NCI-H1105 (cell line): ENCODE results near the gene NF2.

Source experiments
- DNase-seq: peaks from one replicate; lab custom pipeline; 2025; lab: John Stamatoyannopoulos, UW

Gene NF2

DNA sequence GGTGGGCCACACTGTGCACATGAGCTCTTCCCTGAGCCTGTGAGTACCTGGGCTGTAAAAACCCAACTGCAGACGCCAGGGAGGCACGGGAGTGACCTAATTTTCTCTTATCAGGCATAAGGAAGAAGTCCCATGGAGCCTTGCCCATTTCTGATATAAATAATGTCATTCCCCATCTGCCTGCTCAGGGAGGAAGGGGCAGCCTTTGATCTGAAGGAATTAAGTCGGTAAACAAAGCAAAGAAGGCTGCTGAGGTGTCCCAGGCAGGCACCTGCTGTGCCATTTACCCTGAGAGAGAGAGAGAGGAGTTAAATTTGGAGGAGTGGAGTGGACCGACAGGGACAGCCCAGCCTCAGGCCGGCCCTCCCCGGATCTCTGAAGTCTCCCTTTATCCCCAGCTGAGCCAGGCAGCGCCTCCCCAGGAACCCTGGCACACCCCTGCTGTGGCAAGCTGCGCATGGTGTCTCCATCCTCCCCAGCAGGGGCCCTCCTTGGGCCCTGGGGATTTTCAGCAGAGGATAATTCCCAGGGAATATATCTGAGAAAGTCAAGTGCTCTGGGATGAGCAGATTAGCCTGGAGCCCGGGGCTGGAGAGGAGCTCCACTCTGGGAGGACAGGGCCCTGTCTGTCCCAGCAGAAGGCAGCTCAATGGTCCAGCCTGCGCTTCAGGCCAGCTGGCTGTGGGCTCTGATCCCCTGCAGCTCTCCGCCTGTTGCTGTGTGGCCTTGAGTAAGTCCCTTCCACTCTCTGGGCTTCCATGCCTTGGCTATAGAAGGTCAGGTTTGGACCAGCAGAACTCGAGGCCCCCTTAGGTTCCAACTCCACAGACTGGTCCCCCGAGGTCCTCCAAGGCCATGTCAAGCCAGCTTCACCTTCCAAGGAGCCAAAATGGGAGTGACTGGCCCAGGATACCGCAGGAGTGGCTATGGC, 98.8 kb downstream of the NF2 start:
- DNase-seq = no peak

DNA sequence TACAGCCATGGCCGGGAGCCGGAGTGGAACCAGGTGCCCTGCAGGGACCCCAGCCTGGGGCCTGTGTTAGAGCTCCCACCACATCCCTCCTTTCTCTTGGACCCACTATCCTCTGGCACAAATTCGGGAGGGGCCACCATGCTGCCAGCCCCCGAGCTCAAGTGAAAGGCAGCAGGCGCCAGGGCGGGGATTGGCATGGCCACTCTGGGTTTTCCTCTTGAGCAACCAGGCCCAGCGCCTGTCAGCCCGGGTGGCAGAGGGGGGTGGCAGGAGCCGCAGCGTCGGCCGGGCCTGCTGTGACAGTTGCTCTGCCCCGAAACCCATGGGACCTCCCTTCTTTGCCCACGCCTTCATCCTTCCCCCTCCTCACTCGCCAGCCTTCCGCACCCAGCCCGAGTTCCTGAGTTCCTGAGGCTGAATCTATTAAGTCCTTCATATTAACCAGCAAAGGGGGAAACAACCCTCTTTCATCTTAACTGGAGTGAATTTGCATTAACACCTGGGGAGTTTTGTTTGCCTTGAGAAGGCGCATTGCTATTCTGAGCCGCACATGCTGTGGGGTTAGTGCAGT, 99.6 kb downstream of the NF2 start:
- no peak for DNase-seq

DNA sequence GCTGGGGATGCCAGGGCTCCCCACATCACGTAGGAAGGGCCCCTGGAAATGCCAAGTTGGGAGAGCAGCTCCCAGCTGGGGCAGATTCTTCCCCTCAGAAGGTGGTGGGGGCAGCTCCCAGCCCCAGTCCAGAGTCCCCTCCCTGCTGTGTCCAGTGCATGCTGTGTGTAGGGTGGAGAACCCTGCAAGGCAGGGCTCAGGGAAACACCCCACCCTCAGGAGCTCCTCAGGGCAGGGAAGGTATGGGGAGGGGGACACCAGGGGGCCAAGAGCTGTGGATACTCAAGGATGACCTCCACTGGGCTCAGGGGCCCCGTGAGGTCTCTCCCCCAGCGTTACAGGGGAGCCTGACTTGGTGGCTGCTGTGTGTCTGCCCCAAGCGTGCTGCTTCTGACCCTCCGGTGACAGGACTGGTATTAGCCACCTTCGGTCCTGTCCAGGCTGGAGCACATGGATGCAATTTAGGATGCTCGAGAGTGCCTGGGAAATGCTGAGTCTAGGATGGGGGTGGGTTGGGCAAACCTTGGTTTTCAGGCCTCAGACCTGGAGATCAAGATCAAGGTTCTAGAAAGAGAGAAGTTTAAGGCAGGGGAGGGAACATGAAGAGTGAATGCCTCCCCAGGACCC, 100.2 kb downstream of the NF2 start:
- DNase-seq = no peak

DNA sequence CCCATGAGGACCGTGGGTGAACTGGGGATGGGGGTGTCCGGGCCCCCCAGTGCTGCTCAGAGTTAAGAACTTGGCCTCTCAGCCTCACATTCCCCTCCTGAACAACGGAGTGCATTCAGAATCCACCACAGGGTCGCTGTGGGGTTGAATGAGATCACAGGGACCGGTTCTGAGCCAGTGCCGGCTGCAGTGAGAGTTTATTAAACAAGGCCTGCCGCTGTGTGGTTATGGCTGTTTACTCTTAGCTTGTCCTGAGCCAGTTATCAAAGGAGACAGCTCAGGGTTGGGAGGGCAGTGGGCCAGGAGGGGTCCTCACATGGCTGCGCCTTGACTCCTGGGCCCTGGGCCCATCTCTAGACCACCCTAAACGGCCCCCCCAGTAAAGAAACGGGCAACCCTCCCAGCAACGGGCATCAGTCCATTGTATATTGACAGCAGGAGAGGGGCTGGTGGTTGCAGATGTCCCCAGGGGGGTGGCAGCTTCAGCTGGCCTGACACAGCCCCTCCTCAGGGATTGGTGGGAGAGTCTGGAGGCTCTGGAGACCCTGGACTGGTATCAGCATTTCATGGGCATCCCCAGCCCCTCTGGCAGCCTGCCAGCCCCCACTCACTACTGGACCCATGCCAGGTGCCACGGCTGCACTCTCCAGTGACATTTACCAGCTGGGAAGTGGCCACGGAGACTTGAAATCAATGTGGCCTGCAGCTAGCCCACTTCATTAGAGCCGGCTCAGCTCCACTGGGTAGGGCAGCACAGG, 101.3 kb downstream of the NF2 start:
- no peak for DNase-seq

DNA sequence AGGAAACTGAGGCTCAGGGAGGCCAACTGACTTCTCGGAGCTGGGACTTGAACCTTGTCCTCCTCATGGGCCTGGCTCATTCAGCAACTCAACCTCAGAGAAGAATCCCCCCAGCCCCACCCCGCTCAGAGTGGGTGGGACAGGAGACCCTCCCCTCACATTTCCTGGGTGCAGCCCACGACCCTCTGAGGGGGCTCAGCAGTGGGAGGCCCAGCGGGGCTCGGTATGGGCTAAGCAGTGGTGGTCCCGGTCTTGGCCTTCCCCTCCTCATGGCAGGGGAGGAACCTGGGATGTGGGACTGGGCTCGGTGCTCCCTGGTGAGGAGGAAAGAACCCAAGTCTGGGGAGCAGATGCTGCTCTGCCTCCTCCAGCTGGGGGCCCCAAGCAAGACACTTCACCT, 102.2 kb downstream of the NF2 start:
- no peak for DNase-seq

DNA sequence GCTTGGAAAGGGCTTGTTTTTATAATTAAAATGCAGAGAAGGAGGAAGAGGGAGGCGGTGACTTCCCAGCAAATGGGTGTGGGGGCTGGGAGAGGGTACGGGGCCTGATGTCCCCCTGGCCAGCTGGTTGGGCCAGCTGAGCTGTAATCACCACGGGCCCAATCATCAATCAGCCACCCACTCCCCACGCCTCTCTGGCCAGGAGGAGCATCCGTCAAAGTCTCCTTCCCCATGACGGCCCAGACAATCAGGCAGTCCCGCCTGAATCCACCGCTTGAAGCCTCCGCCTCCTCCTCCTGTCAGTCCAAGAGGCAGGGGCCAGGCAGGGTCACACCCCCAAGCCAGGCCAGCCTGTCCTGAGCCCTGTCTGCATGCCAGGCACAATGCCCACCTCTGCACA, 103.1 kb downstream of the NF2 start:
- no peak for DNase-seq

DNA sequence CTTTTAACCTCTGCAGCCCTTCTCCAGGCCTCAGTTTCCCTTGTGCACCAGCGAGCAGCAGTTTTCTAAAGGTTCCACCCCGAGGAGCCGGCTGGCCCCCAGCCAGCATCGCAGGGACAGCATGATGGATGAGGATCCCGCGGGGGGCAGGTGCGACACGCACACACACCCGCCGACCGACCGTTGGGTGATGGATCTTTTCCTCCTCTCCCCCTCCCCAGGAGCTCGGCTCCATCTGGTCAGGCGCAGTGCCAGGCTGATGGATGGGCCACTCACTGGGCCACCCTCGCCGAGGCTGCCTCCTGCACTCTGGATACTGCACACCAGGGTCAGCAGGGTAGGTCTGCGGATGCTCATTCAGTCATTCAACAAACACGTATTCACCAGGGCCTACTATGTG, 103.6 kb downstream of the NF2 start:
- DNase-seq = no peak

DNA sequence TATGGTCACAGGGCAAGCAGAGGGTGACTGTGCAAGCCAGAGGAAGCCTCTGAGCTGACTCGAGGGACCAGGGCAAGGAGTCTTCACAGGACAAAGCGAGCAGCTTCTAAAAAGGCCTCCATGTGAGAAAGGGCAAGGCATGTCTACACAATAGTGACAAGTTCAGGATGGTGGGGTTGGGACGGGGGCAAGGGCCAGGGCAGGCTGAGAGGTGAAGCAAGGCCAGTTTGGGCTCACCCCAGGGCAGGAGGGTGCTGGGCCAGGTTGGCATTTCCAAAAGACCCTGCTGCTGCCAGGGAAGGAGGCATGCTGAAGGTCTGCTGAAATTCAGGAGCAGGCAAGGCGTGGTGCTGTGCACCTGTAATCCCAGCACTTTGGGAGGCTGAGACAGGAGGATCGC, 104.0 kb downstream of the NF2 start:
- DNase-seq = no peak

DNA sequence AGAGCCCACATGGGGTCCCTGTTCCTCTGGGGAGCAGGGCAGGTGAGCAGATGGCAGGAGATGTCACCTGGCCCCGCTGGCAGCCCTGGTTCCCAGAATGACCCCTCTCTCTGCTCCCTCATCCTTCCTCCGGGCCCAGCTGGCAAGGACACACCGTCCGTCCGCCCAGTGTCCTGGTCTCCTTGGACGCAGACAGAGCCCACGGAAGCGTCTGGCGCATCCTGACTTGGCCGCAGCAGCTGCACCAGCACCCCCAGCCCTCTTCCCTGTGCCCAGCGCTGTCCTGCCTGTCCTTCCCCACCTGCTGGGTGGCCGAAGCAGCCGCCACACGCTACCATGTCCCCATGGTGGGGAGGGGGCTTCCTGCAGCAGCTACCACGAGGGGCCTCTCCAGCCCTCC, 106.8 kb downstream of the NF2 start:
- no peak for DNase-seq

DNA sequence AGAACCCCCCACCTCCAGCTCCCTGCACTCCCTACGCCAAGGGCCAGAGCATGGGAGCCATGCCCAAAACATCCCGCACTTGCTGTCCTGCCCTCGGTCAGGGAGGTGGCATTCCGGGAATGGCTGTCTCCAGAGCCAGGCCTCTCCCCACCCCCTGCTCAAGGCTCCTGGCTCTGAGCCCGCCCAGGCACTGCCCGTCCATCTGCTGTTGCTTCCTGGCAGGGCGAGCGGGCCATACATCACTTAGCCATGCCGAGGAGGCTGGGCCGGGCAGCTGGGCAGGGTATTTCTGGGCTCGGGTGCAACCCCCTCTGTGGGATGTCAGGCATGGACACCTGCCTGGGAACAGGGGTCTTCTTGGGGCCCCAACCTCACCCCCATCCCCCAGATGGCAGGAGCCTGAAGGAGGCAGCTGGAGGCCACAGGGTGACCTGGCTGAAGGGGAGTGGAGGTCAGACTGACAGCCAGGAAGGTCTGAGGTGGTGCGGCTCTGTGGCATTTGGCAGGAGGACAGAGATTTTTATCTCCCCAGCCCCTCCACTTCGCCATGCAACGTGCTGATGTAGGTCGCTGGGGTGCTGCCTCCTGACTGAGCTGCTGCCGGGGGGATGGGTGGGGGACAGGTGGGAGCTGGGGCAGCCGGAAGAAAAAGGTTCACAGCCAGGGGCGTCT, 107.6 kb downstream of the NF2 start:
- peak; percentile 52 for DNase-seq

DNA sequence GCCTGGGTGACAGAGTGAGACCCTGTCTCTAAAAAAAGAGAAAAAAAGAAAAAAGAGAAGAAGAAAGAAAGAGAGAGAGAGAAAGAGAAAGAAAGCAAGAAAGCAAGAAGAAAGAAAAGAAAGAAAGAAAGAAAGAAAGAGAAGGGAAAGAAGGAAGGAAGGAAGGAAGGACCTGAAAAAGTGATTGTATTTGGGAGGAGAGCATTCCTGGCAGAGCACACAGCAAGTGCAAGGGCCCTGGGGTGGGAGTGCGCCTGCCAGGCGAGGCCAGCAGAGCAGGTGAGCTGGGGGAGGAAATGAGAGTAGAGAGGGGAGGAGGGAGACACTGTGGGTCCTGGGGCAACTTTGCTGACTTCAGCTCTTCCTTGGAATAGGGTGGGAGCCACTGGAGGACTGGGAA, 108.7 kb downstream of the NF2 start:
- no peak for DNase-seq

DNA sequence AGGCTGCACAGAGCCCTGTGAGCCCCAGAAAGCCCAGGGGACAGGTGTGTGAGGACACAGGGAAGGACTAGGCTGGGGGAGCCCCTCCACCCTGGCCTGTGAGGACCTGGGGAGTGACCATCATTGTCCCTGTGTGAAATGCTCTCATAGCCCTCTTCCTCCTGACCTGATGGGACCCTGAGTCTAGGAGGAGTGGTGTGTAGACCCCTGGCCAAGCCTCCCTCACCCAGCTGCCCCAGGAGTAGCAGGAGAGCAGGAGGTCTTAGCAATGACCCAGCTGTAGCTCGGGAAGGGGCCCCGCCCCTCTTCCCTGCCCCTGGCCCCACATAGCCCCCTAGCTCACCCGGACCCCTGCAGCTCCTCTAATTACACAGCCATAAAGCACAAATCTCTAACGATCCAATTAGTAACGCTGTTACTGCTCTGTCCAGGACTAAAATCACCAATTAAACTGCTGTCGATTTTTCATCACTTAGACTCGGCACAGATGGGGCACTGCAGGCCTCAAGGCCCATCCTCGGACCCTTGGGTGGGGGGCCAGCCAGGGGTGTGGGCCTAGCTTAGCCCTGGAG, 109.8 kb downstream of the NF2 start:
- DNase-seq = no peak

DNA sequence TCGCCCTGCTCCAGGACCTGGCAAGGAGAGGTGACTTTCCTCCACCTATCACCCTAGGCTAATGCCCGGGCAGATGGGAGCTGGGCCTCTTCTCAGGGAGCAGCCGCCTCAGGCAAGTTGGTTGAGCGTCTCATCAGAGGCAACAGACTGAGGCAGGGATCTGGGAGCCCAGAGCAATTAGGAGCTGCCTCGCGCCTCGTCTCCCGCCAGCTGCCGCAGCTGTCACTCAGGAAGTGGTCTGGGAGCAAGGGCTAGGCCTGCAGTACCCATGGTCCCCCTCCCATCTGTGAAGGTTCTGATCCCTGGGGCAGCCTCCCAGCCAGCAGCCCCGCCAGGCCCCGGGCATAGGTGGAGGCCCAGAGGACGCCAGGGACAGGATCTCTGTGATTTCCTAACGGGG, 111.8 kb downstream of the NF2 start:
- DNase-seq = peak; percentile 47

DNA sequence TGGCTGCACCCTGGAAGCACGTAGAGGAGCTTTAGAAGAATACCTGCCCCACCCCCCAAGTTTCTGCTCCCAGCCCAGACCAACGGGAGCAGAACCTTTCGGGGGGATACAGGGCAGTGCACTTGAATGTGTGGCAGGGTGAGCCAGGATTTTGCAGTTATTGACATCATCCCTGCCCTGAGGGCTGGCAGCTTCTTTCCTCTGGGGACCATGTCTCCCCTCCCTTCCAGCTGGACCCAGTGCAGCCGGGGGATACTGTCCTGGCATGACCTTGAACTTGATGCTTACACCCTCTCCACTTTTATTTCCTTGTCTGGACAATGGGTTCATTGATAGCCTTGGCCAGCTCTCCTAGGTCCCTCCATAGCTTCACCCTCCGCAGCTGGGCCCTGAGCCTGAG, 112.3 kb downstream of the NF2 start:
- DNase-seq = no peak

DNA sequence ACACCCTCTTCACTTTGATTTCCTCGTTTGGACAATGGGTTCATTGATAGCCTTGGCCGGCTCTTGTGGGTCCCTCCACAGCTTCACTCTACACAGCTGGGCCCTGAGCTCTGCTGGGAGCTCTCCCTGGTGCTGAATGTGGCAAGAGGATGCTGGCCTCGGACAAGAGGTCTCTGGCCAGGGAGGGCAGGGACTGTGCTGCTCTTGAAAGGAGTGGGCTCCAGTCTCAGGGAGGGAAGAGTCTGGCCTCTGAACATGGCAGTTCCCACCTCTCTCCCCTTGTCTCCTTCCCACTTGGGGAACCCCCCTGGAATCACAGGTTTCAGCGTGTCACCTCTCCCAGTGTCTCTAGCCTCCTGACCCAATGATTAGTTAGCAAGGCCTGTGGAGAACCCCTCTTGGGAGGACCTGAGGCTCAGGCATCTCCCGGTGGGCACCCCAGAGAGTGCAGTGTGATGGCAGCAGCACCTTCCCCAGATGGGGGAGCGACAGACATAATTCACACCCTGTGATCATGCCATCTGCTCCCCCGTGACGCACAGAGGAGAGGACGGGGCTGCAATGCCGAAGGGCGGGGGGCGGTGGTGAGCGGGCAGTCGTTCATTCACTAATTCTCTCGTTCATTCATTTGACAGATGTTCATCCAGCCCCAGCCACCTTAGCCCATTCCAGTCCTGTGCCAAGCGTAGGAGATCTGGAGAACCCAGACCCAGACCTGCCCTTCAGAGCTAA, 113.5 kb downstream of the NF2 start:
- DNase-seq = no peak

DNA sequence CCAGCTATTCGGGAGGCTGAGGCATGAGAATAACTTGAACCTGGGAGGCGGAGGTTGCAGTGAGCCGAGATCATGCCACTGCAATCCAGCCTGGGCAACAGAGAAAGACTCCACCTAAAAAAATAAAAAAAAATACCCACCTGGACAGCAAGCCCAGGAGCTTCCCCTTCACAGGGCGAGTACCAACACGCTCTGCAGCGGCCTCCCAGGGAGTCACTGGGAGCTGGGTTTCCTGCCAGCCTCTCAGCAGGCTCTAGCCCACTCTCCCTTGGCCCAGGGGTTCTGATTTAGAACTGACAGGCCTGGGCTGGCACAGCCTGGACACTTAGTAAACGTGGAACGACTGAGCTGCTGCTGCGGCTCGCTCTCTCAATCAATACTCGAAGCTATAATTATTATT, 114.4 kb downstream of the NF2 start:
- DNase-seq = peak; percentile 72

DNA sequence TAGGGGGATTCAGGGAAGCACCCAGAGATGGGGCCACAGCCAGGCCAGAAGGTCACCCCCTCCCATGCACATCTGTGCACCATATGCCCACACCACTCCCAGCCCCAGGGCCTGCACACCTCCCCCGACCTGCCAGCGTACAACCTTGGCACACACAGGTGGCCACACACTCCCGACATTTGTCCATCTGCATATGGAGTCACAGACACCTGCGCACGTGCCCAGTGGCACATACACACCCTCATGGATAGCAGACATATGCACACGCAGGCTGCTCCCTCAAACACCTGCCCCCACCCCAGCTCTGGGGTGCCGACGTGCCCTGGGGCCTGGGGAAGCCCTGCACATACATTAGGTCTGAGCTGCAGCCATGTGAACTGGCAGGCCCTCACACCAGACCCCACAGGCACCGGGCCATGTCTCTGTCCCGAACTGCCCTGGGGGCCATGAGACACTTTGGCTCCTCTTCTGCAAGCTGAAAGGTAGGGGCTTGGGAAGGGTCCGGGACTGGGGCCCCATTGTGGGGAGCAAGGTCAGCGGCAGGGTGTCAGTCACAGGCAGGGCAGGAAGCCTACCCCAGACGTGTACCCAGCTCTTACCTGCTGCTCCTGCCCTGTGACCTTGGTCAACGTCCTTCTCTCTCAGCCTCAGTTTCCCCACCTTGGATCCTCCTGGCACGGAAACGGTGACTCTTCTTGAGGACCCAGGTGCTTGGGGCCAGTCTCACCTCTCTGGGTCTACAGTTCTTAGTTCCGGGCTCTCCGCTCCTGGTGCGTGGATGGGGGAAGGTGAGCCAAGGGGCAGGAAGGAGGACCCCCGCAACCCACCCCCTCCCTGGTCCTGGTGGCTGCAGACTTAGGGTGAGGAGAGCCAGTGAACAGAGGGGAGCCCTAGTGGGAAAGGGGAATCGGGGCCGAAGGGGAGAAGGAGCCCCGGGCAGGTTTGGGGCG, 115.8 kb downstream of the NF2 start:
- DNase-seq = no peak

DNA sequence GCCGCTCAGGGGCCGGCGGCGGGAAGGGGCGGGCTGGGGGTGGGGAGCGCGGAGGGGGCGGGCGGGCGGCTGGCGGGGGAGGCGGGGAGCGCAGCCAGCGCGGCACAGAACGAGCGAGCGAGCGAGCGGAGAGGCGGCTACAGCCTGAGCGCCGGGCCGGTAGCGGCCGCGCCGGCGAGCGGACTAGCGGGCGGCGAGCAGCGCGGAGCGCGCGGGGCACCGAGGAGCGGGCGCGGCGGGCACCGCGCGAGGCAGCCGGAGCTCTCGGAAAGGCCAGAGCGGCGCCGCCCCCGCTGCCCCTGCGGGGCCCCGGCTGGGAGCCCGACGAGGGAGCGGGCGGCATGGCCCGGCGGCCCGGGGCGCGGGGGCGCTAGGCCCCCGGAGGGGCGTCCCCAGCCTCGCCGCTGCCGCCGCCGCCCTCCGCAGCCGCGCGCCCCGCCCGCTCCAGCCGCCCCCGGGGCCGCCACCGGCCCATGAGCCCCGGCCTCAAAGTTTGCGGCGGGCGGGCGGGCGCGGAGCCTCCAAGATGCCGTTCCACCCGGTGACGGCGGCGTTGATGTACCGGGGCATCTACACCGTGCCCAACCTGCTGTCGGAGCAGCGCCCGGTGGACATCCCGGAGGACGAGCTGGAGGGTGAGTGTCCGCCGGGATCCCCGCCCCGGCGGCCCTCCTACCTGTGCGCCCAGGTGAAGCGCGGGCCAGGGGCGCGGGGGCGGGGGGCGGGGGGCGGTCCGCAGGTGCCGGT, 116.6 kb downstream of the NF2 start, which contains the start of gene CABP7:
Gene CABP7, plus strand, starts transcription at position 105 of the 747 bp plus-strand sequence. Its CDS starts 422 bp downstream, at position 527.
- no peak for DNase-seq

DNA sequence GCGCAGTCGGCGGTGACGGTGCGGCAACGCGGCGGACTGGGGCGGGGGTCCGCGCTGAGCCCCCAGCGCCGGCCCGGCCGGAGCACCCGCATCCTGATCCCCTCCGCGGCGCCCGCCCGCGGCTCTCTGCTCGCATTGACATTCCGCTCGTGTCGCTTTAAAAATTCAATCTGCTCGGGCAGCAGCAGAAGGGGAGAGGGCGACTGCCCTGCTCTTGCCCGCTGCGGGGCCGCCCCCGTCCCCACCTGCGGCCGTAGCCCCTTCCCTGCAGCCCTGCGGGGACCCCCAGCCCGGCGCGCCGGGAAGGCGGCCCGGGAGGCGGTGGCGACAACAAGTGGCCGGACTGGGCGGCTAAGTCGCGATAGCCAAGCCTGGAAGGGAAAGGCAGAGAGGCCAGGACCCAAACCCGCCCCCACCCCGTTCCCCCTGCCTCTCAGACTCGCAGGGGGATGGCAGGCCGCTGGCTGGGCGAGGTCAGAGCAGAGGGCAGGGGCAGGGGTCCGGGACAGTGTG, 117.4 kb downstream of the NF2 start:
- DNase-seq = no peak
